Measurements from ENCODE around the gene TMC7.

- TF ChIP-seq FOXM1 (IDR thresholded peaks at IDR 0.05; ENCODE audit: low read depth) (no peak), FOXJ3 (CRISPR knock-in tag; IDR thresholded peaks at IDR 0.05) (no peak), ZBTB33 (IDR thresholded peaks at IDR 0.05; ENCODE audit: borderline replicate concordance, low read depth) (no peak), TEAD4 (IDR thresholded peaks at IDR 0.05; ENCODE audit: borderline replicate concordance, insufficient read depth) (no peak), USF2 (IDR thresholded peaks at IDR 0.05; ENCODE audit: borderline replicate concordance, low read depth, low read length) (no peak), MXI1 (IDR thresholded peaks at IDR 0.05; ENCODE audit: low read depth, low read length) (no peak), EP300 (IDR thresholded peaks at IDR 0.05; ENCODE audit: borderline replicate concordance in 1 of 2, low read depth in 1 of 2, low read length in 1 of 2) (no peak), TAF1 (IDR thresholded peaks at IDR 0.05; ENCODE audit: borderline replicate concordance, low read depth, low read length) (no peak), POLR2AphosphoS5 (IDR thresholded peaks at IDR 0.05; ENCODE audit: low read depth, low read length) (no peak)
- TF ChIP-seq, protein P1, sequence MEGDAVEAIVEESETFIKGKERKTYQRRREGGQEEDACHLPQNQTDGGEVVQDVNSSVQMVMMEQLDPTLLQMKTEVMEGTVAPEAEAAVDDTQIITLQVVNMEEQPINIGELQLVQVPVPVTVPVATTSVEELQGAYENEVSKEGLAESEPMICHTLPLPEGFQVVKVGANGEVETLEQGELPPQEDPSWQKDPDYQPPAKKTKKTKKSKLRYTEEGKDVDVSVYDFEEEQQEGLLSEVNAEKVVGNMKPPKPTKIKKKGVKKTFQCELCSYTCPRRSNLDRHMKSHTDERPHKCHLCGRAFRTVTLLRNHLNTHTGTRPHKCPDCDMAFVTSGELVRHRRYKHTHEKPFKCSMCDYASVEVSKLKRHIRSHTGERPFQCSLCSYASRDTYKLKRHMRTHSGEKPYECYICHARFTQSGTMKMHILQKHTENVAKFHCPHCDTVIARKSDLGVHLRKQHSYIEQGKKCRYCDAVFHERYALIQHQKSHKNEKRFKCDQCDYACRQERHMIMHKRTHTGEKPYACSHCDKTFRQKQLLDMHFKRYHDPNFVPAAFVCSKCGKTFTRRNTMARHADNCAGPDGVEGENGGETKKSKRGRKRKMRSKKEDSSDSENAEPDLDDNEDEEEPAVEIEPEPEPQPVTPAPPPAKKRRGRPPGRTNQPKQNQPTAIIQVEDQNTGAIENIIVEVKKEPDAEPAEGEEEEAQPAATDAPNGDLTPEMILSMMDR (IDR thresholded peaks at IDR 0.05) = no peak
Observed at GRCh38 chr16:19062706-19063105, 79.0 kb downstream of the TMC7 start.

All from SK-N-SH (cell line).